SK-N-SH treated with all-trans-retinoic acid at 6 μM for 48 hours (cell line): ENCODE measurements around the gene RIPOR3.
A peak's percentile ranks its signal among the peaks of the same experiment; 100 is the strongest.

Experiments used
- ATAC-seq: fragments of 200-7000 bp; cut with Tn5 transposase; 3 replicates; pipeline ENCODE4 v1.9.1; 2020; ENCODE audit warnings: mild to moderate bottlenecking, moderate library complexity
- ARNTL ChIP-seq: fragments of 450-650 bp; formaldehyde crosslinking; IDR thresholded peaks from 2 replicates; pipeline ENCODE4 v1.5.0; 2020; ENCODE audit warnings: low read depth, mild to moderate bottlenecking, moderate library complexity, borderline replicate concordance
- BACH2 ChIP-seq: fragments of 250-450 bp; sonication (Bioruptor Pico); IDR thresholded peaks from 2 replicates; pipeline ENCODE4 v1.9.0; 2021; ENCODE audit warnings: mild to moderate bottlenecking, borderline replicate concordance
- CSDC2 ChIP-seq: fragments of 250-450 bp; sonication (Bioruptor Pico); IDR thresholded peaks from 2 replicates; pipeline ENCODE4 v1.5.0; 2020; ENCODE audit warnings: mild to moderate bottlenecking, moderate library complexity
- ESRRG ChIP-seq: fragments of 250-450 bp; sonication (Bioruptor Pico); IDR thresholded peaks from 2 replicates; pipeline ENCODE4 v1.6.1; 2021; ENCODE audit warnings: mild to moderate bottlenecking
- GLIS3 ChIP-seq: fragments of 250-450 bp; sonication (Bioruptor Pico); IDR thresholded peaks from 2 replicates; pipeline ENCODE4 v1.5.0; 2020; ENCODE audit warnings: mild to moderate bottlenecking, moderate library complexity
- ISL1 ChIP-seq: fragments of 250-450 bp; sonication (Bioruptor Pico); IDR thresholded peaks from 2 replicates; pipeline ENCODE4 v2.1.2; 2022; ENCODE audit warnings: mild to moderate bottlenecking, moderate library complexity
- OSR1 ChIP-seq: fragments of 250-450 bp; sonication (Bioruptor Pico); IDR thresholded peaks from 2 replicates; pipeline ENCODE4 v1.8.0; 2022; ENCODE audit warnings: moderate library complexity, mild to moderate bottlenecking, inconsistent platforms
- PATZ1 ChIP-seq: fragments of 250-450 bp; sonication (Bioruptor Pico); IDR thresholded peaks from 2 replicates; pipeline ENCODE4 v1.8.0; 2020; ENCODE audit warnings: mild to moderate bottlenecking, moderate library complexity, borderline replicate concordance
- PPARA ChIP-seq: fragments of 250-450 bp; sonication (Bioruptor Pico); IDR thresholded peaks from 2 replicates; pipeline ENCODE4 v1.5.0; 2020; ENCODE audit warnings: mild to moderate bottlenecking, borderline replicate concordance
- RARB ChIP-seq: fragments of 250-450 bp; sonication (Bioruptor Pico); IDR thresholded peaks from 2 replicates; pipeline ENCODE4 v1.8.0; 2021; ENCODE audit warnings: mild to moderate bottlenecking, moderate library complexity
- SNAI2 ChIP-seq: fragments of 250-450 bp; sonication (Bioruptor Pico); IDR thresholded peaks from 2 replicates; pipeline ENCODE4 v1.5.0; 2020; ENCODE audit warnings: mild to moderate bottlenecking, moderate library complexity
- TOX ChIP-seq: fragments of 250-450 bp; sonication (Bioruptor Pico); IDR thresholded peaks from 2 replicates; pipeline ENCODE4 v1.8.0; 2021; ENCODE audit warnings: mild to moderate bottlenecking, moderate library complexity, borderline replicate concordance
- TSHZ2 ChIP-seq: fragments of 250-450 bp; sonication (Bioruptor Pico); IDR thresholded peaks from 2 replicates; pipeline ENCODE4 v1.5.0; 2020; ENCODE audit warnings: mild to moderate bottlenecking, moderate library complexity
- ZC3H10 ChIP-seq: fragments of 250-450 bp; sonication (Bioruptor Pico); IDR thresholded peaks from 2 replicates; pipeline ENCODE4 v1.5.1; 2021; ENCODE audit warnings: mild to moderate bottlenecking, moderate library complexity
- ZFP3 ChIP-seq: fragments of 250-450 bp; sonication (Bioruptor Pico); IDR thresholded peaks from 2 replicates; pipeline ENCODE4 v1.5.0; 2020; ENCODE audit warnings: mild to moderate bottlenecking, moderate library complexity
- ZNF70 ChIP-seq: fragments of 450-650 bp; formaldehyde crosslinking; IDR thresholded peaks from 2 replicates; pipeline ENCODE4 v1.5.0; 2020; ENCODE audit warnings: mild to moderate bottlenecking, moderate library complexity
- ZNF8 ChIP-seq: fragments of 450-650 bp; formaldehyde crosslinking; IDR thresholded peaks from 2 replicates; pipeline ENCODE4 v1.5.0; 2020; ENCODE audit warnings: mild to moderate bottlenecking, moderate library complexity
- TF ChIP-seq, protein P1 (sequence below): fragments of 250-450 bp; sonication (Bioruptor Pico); IDR thresholded peaks from 2 replicates; pipeline ENCODE4 v1.8.0; 2021; ENCODE audit warnings: low read depth, mild to moderate bottlenecking, moderate library complexity, borderline replicate concordance
- TF ChIP-seq, protein P2 (sequence below): fragments of 250-450 bp; sonication (Bioruptor Pico); IDR thresholded peaks from 2 replicates; pipeline ENCODE4 v1.5.1; 2021; ENCODE audit warnings: mild to moderate bottlenecking, moderate library complexity

The RIPOR3 gene

GRCh38 chr20:50675671-50676376, 15.5 kb downstream of the RIPOR3 start:
- ATAC-seq = peak; percentile 30; the same call in 1 of the 3 replicates
- TF ChIP-seq, protein P1, sequence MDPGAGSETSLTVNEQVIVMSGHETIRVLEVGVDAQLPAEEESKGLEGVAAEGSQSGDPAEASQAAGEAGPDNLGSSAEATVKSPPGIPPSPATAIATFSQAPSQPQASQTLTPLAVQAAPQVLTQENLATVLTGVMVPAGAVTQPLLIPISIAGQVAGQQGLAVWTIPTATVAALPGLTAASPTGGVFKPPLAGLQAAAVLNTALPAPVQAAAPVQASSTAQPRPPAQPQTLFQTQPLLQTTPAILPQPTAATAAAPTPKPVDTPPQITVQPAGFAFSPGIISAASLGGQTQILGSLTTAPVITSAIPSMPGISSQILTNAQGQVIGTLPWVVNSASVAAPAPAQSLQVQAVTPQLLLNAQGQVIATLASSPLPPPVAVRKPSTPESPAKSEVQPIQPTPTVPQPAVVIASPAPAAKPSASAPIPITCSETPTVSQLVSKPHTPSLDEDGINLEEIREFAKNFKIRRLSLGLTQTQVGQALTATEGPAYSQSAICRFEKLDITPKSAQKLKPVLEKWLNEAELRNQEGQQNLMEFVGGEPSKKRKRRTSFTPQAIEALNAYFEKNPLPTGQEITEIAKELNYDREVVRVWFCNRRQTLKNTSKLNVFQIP (CRISPR knock-in tag) = no peak
- TF ChIP-seq ZNF70 = no peak
- no peak for TF ChIP-seq ARNTL (CRISPR knock-in tag)
- TF ChIP-seq ZNF8 = no peak
- TF ChIP-seq, protein P2, sequence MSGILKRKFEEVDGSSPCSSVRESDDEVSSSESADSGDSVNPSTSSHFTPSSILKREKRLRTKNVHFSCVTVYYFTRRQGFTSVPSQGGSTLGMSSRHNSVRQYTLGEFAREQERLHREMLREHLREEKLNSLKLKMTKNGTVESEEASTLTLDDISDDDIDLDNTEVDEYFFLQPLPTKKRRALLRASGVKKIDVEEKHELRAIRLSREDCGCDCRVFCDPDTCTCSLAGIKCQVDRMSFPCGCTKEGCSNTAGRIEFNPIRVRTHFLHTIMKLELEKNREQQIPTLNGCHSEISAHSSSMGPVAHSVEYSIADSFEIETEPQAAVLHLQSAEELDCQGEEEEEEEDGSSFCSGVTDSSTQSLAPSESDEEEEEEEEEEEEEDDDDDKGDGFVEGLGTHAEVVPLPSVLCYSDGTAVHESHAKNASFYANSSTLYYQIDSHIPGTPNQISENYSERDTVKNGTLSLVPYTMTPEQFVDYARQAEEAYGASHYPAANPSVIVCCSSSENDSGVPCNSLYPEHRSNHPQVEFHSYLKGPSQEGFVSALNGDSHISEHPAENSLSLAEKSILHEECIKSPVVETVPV = no peak
- no peak for TF ChIP-seq PATZ1 (CRISPR knock-in tag)
- TF ChIP-seq PPARA = no peak
- TF ChIP-seq SNAI2 (CRISPR knock-in tag) = no peak
- TF ChIP-seq ESRRG = no peak
- no peak for TF ChIP-seq RARB (CRISPR knock-in tag)
- no peak for TF ChIP-seq ZC3H10 (CRISPR knock-in tag)
- TF ChIP-seq TOX (CRISPR knock-in tag) = no peak
- TF ChIP-seq CSDC2 (CRISPR knock-in tag) = no peak
- TF ChIP-seq ZFP3 = no peak
- TF ChIP-seq, all 23 proteins: peak for 0

DNA sequence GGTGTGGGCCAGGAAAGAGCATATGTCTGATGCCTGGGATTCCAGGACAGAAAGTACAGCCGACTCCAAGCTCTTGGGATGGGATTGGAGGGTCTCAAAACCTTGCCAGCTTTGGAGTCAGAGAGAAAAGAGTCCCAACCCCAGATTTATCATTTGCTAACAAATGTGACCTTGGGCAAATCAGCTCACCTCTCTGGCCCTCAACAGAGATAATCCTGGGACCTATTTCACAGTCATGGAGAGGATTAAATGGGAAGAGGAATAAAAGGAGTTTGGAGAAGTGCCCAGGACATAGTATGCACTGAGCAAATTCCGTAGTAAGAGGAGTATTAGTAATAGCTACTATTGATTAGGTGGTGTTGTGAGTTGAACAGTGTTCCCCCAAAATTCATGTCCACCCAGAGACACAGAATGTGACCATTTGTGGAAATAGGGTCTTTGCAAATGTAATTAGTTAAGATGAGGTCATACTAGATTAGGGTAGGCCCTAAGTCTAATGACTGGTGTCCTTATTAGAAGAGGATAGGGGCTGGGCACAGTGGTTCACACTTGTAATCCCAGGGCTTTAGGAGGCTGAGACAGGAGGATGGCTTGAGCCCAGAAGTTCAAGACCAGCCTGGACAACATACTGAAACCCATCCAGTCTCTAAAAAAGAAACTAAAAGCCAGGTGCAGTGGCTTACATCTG, 17.1 kb downstream of the RIPOR3 start:
- no peak for ATAC-seq
- TF ChIP-seq ESRRG (no peak), RARB (CRISPR knock-in tag) (no peak), PATZ1 (CRISPR knock-in tag) (no peak), GLIS3 (no peak), ZNF8 (no peak), TSHZ2 (CRISPR knock-in tag) (no peak), ZC3H10 (CRISPR knock-in tag) (no peak), ARNTL (CRISPR knock-in tag) (no peak), BACH2 (CRISPR knock-in tag) (no peak), TOX (CRISPR knock-in tag) (no peak), OSR1 (CRISPR knock-in tag) (no peak), ISL1 (CRISPR knock-in tag) (no peak)
